HCT116 (cell line): ENCODE measurements around the gene DNAJC16. TPM values are rescaled to one million over a fixed set of nuclear protein-coding genes. Genes with fewer than 3 reads are reported as not detected.

ENCODE experiments used
- ATAC-seq: fragments of 200-7000 bp; cut with Tn5 transposase; 2 replicates; pipeline ENCODE4 v1.9.1; 2020; ENCODE audit warnings: mild to moderate bottlenecking, moderate library complexity
- BruUV-seq: library from RNA; stranded (reverse); fragments of 400-500 nt; replicated peaks from 2 replicates; lab custom pipeline; 2021; lab: Mats Ljungman, UMichigan
- CTCF ChIA-PET: fragments of 300-600 bp; sonication (Branson Sonifier 250); formaldehyde crosslinking; loops from one replicate; lab custom pipeline; 2021; ENCODE audit warnings: antibody characterized with exemption; lab: Charles Lee
- POLR2A ChIA-PET: fragments of 300-600, 350-600 bp; sonication (Branson Sonifier 250); formaldehyde crosslinking; loops from one replicate; lab custom pipeline; 2021; ENCODE audit warnings: antibody characterized with exemption; lab: Charles Lee
- RAD21 ChIA-PET, 2 experiments: fragments of 300-600 bp; sonication (Branson Sonifier 250); formaldehyde crosslinking; loops; one replicate each; lab custom pipeline; 2023; ENCODE audit warnings: low total read pairs in 2 of 2; ENCODE audit not compliant: uncharacterized antibody in 2 of 2, unreplicated experiment in 2 of 2, low non-redundant PET in 1 of 2; lab: Charles Lee
- DNase-seq: peaks from one replicate; pipeline ENCODE4 v3.0.0-alpha.2; 2010; ENCODE audit warnings: low read depth, low spot score
- H2AFZ ChIP-seq: fragments of 200-600 bp; shearing (Covaris generic), sonication (generic); 2 replicates; pipeline ENCODE4 v1.6.1; 2017; ENCODE audit warnings: low read depth, mixed run types, mixed read lengths, antibody characterized with exemption, low read length; ENCODE audit not compliant: poor library complexity, severe bottlenecking
- H3K27ac ChIP-seq: 2 replicates; pipeline ENCODE4 v1.5.1; 2012; ENCODE audit warnings: low read depth, low read length
- H3K27me3 ChIP-seq: fragments of 200-600 bp; sonication (generic); 2 replicates; pipeline ENCODE4 v1.6.1; 2016; ENCODE audit warnings: mixed run types, low read length, mixed read lengths; ENCODE audit not compliant: insufficient read depth
- H3K36me3 ChIP-seq, 2 experiments: fragments of 200-500 bp in 1 of 2; fragments of 200-600 bp in 1 of 2; sonication (Bioruptor generic) in 1 of 2; sonication (generic) in 1 of 2; 2 replicates each; pipeline versions ENCODE4 v1.5.1 to v1.6.1; 2014 to 2016; ENCODE audit warnings: low read length in 2 of 2, inconsistent platforms in 1 of 2, mixed read lengths in 1 of 2, mixed run types in 1 of 2; ENCODE audit not compliant: insufficient read depth in 2 of 2, control insufficient read depth in 1 of 2
- H3K4me1 ChIP-seq, 2 experiments: fragments of 200-600 bp in 1 of 2; sonication (generic) in 1 of 2; 2 replicates each; pipeline versions ENCODE4 v1.5.1 to v1.6.1; 2012 to 2017; ENCODE audit warnings: low read length in 2 of 2, inconsistent platforms in 1 of 2, mild to moderate bottlenecking in 1 of 2, mixed read lengths in 1 of 2, mixed run types in 1 of 2, moderate library complexity in 1 of 2; ENCODE audit not compliant: insufficient read depth in 2 of 2, control insufficient read depth in 1 of 2
- H3K4me2 ChIP-seq: fragments of 200-600 bp; sonication (generic); 2 replicates; pipeline ENCODE4 v1.6.1; 2017; ENCODE audit warnings: mixed run types, low read length, mixed read lengths
- H3K4me3 ChIP-seq, 2 experiments: fragments of 200-600 bp in 1 of 2; sonication (generic) in 1 of 2; replicated peaks in 1 of 2; 2 replicates each; pipeline ENCODE4 v1.5.1; 2011 to 2016; ENCODE audit warnings: low read length in 2 of 2, control low read depth in 1 of 2, low read depth in 1 of 2, mild to moderate bottlenecking in 1 of 2, mixed read lengths in 1 of 2, mixed run types in 1 of 2
- H3K79me2 ChIP-seq: fragments of 200-600 bp; sonication (generic); 2 replicates; pipeline ENCODE4 v1.6.1; 2017; ENCODE audit warnings: mild to moderate bottlenecking, mixed run types, low read length, moderate library complexity, mixed read lengths; ENCODE audit not compliant: insufficient read depth
- H3K9ac ChIP-seq: fragments of 200-600 bp; sonication (generic); 2 replicates; pipeline ENCODE4 v1.6.1; 2016; ENCODE audit warnings: low read length, mixed read lengths
- H3K9me2 ChIP-seq: fragments of 200-600 bp; sonication (generic), shearing (Covaris generic); 2 replicates; pipeline ENCODE4 v1.6.1; 2017; ENCODE audit warnings: mixed run types, mild to moderate bottlenecking, moderate library complexity; ENCODE audit not compliant: insufficient read depth
- H3K9me3 ChIP-seq, 2 experiments: fragments of 200-500 bp in 1 of 2; fragments of 200-600 bp in 1 of 2; sonication (Bioruptor generic) in 1 of 2; sonication (generic) in 1 of 2; 2 replicates each; pipeline ENCODE4 v1.6.1; 2014 to 2017; ENCODE audit warnings: low read length in 2 of 2, mixed read lengths in 2 of 2, inconsistent platforms in 1 of 2, low read depth in 1 of 2, mild to moderate bottlenecking in 1 of 2, mixed run types in 1 of 2, moderate library complexity in 1 of 2; ENCODE audit not compliant: control insufficient read depth in 1 of 2, insufficient read depth in 1 of 2
- H4K20me1 ChIP-seq: fragments of 200-600 bp; sonication (generic), shearing (Covaris generic); 2 replicates; pipeline ENCODE4 v1.6.1; 2017; ENCODE audit warnings: mixed run types, mild to moderate bottlenecking, moderate library complexity; ENCODE audit not compliant: insufficient read depth
- CBX3 ChIP-seq: IDR thresholded peaks from 2 replicates; pipeline ENCODE4 v1.6.1; 2012; ENCODE audit warnings: low read depth
- EGR1 ChIP-seq: IDR thresholded peaks from 2 replicates; pipeline ENCODE4 v1.6.1; 2012; ENCODE audit warnings: low read depth
- EZH2 ChIP-seq: fragments of 200-600 bp; sonication (generic); IDR thresholded peaks from 2 replicates; pipeline ENCODE4 v1.6.1; 2017; ENCODE audit warnings: antibody characterized with exemption, mixed run types
- FOSL1 ChIP-seq: IDR thresholded peaks from 2 replicates; pipeline ENCODE4 v1.6.1; 2012; ENCODE audit warnings: low read depth
- JUND ChIP-seq: IDR thresholded peaks from 2 replicates; pipeline ENCODE4 v1.6.1; 2012
- POLR2AphosphoS5 ChIP-seq: IDR thresholded peaks from 2 replicates; pipeline ENCODE4 v1.6.1; 2011; ENCODE audit warnings: mild to moderate bottlenecking, low read depth, low read length, moderate library complexity
- SIN3A ChIP-seq: IDR thresholded peaks from 2 replicates; pipeline ENCODE4 v1.6.1; 2012; ENCODE audit warnings: low read depth
- SRF ChIP-seq: IDR thresholded peaks from 2 replicates; pipeline ENCODE4 v1.6.1; 2012; ENCODE audit warnings: low read depth
- YY1 ChIP-seq: IDR thresholded peaks from 2 replicates; pipeline ENCODE4 v1.6.1; 2011; ENCODE audit warnings: low read length, low read depth, moderate library complexity, mild to moderate bottlenecking; ENCODE audit not compliant: insufficient replicate concordance; ENCODE audit errors: extremely low read depth
- ZFX ChIP-seq: fragments of 450-650 bp; IDR thresholded peaks from 2 replicates; pipeline ENCODE4 v1.6.1; 2017
- ZNF274 ChIP-seq: fragments of 200-500 bp; sonication (Bioruptor generic); IDR thresholded peaks from 2 replicates; pipeline ENCODE4 v1.6.1; 2014; ENCODE audit warnings: mild to moderate bottlenecking, low read depth, low read length, inconsistent platforms
- intact Hi-C: fragments of 100-400 bp; cut with micrococcal nuclease; formaldehyde crosslinking; loops from 2 replicates; pipeline ENCODE4 v1.10.0; 2022
- total RNA-seq: library from RNA; stranded (reverse); gene quantifications from one replicate; pipeline ENCODE4 v1.2.1, GENCODE V29; 2021; ENCODE audit not compliant: unreplicated experiment
- TF ChIP-seq, protein P1 (sequence below): IDR thresholded peaks from 2 replicates; pipeline ENCODE4 v1.6.1; 2011; ENCODE audit warnings: mild to moderate bottlenecking, low read length, moderate library complexity; ENCODE audit not compliant: insufficient replicate concordance; ENCODE audit errors: extremely low read depth

The DNAJC16 gene
- total RNA-seq, 1 experiment from 2014 or later, result 20.6 TPM

DNA sequence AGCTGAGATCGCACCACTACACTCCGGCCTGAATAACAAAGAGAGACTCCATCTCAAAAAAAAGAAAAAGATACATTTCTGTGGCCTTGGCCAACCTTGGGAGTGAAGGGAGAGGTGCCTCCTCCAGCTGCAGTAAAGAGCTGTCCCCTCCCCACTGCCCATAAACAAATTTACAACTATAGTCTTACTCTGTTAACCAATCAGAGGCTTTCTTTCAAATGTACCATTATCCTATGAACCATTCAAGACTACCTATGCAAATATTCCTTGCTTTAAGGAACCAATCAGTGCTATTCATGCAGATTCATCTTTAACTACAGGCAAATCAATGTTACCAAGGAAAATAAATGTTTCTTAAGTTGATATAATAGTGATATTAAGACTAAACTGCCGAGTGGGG, 49.7 kb upstream of the DNAJC16 start:
- Histone ChIP-seq H3K4me2 (no peak overlapping the region), H3K9ac (no peak overlapping the region), H3K4me1 (no peaks in the 10 kb centered on the region), H3K4me3 (no peak overlapping the region), H3K27me3 (no peaks in the 10 kb centered on the region), H3K9me3 (no peaks in the 10 kb centered on the region), H3K79me2 (no peaks in the 10 kb centered on the region), H3K27ac (no peak overlapping the region), H3K9me2 (no peaks in the 10 kb centered on the region), H4K20me1 (no peaks in the 10 kb centered on the region), H3K36me3 (no peaks in the 10 kb centered on the region), H2AFZ (no peak overlapping the region)
- TF ChIP-seq EZH2 (no peak), POLR2AphosphoS5 (no peak), CBX3 (no peak), EGR1 (no peak), ZFX (no peak), YY1 (no peak), SRF (no peak), FOSL1 (no peak), JUND (no peak), ZNF274 (no peak), SIN3A (no peak)
- TF ChIP-seq, protein P1, sequence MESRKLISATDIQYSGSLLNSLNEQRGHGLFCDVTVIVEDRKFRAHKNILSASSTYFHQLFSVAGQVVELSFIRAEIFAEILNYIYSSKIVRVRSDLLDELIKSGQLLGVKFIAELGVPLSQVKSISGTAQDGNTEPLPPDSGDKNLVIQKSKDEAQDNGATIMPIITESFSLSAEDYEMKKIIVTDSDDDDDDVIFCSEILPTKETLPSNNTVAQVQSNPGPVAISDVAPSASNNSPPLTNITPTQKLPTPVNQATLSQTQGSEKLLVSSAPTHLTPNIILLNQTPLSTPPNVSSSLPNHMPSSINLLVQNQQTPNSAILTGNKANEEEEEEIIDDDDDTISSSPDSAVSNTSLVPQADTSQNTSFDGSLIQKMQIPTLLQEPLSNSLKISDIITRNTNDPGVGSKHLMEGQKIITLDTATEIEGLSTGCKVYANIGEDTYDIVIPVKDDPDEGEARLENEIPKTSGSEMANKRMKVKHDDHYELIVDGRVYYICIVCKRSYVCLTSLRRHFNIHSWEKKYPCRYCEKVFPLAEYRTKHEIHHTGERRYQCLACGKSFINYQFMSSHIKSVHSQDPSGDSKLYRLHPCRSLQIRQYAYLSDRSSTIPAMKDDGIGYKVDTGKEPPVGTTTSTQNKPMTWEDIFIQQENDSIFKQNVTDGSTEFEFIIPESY, result no peak
- ChIA-PET CTCF (no interaction called here), POLR2A (no interaction called here), RAD21 (no interaction called here)
- intact Hi-C loops, result no loop called here
- no TSS peak for BruUV-seq
- no peak for DNase-seq
- no peak for ATAC-seq
